Effector memory CD4-positive, alpha-beta T cell (primary cell): Measurements from ENCODE around the gene SLC25A10.

Source experiments
- DNase-seq, 3 donors: peaks; one replicate each; pipeline ENCODE4 v3.0.0-alpha.2; 2020
- H3K27ac ChIP-seq: 2 replicates; pipeline ENCODE4 v1.7.0; 2013; ENCODE audit warnings: mild to moderate bottlenecking, low read length, moderate library complexity; ENCODE audit not compliant: insufficient read depth, poor library complexity, severe bottlenecking
- H3K27me3 ChIP-seq: replicated peaks from 2 replicates; pipeline ENCODE4 v1.7.0; 2013; ENCODE audit warnings: mild to moderate bottlenecking, low read length; ENCODE audit not compliant: insufficient read depth, control insufficient read depth, poor library complexity, severe bottlenecking
- H3K36me3 ChIP-seq: 2 replicates; pipeline ENCODE4 v1.7.0; 2013; ENCODE audit warnings: mild to moderate bottlenecking, low read length, moderate library complexity; ENCODE audit not compliant: control insufficient read depth, insufficient read depth
- H3K4me1 ChIP-seq: 2 replicates; pipeline ENCODE4 v1.7.0; 2013; ENCODE audit warnings: low read length, mild to moderate bottlenecking; ENCODE audit not compliant: control insufficient read depth, insufficient read depth, poor library complexity, severe bottlenecking
- H3K4me3 ChIP-seq: 2 replicates; pipeline ENCODE4 v1.7.0; 2013; ENCODE audit warnings: low read length, low read depth, mild to moderate bottlenecking; ENCODE audit not compliant: insufficient read depth, poor library complexity, severe bottlenecking
- H3K9me3 ChIP-seq: 2 replicates; pipeline ENCODE4 v1.7.0; 2013; ENCODE audit warnings: mild to moderate bottlenecking, low read length, moderate library complexity; ENCODE audit not compliant: control insufficient read depth
- total RNA-seq, 3 donors: gene quantifications; one replicate each; lab custom pipeline; 2026; lab: John Stamatoyannopoulos, UW

SLC25A10 gene
- 0.69 to 1.1 (median 0.97) reads per million in 3 donors for total RNA-seq

GRCh38 chr17:81711814-81712467 is at the start of gene SLC25A10:
Gene SLC25A10 (plus strand): TSS chr17:81712284. CDS start chr17:81712427, 143 bp downstream.
- Histone ChIP-seq H3K36me3 (peaks cover 7% of the 10 kb centered on the region), H3K27ac (no peak within 1 kb of the TSS), H3K9me3 (no peaks in the 10 kb centered on the region), H3K4me1 (peaks cover 20% of the 10 kb centered on the region), H3K4me3 (peak within 1 kb of the TSS; percentile 54), H3K27me3 (no peaks in the 10 kb centered on the region)
- peak; percentile 58 to 66 (median 65) for DNase-seq

GRCh38 chr17:81664051-81664470 is 48.0 kb upstream of the SLC25A10 start:
- Histone ChIP-seq H3K4me3 (no peak overlapping the region), H3K27ac (peak overlapping the region; percentile 13), H3K27me3 (no peaks in the 10 kb centered on the region), H3K4me1 (peaks cover 38% of the 10 kb centered on the region), H3K9me3 (no peaks in the 10 kb centered on the region), H3K36me3 (peaks cover 3% of the 10 kb centered on the region)
- no peak for DNase-seq

- DNase-seq: peak in 1 of 3 donors; percentile 7
- Histone ChIP-seq H3K9me3 (no peaks in the 10 kb centered on the region), H3K27me3 (no peaks in the 10 kb centered on the region), H3K27ac (peak overlapping the region; percentile 90), H3K4me1 (peaks cover 38% of the 10 kb centered on the region), H3K36me3 (peaks cover 12% of the 10 kb centered on the region), H3K4me3 (peak overlapping the region; percentile 97)
Measured at GRCh38 chr17:81665205-81666091, 46.6 kb upstream of the SLC25A10 start.

- Histone ChIP-seq H3K27me3 (no peaks in the 10 kb centered on the region), H3K36me3 (peaks cover 17% of the 10 kb centered on the region), H3K9me3 (no peaks in the 10 kb centered on the region), H3K27ac (peak overlapping the region; percentile 90), H3K4me3 (peak overlapping the region; percentile 97), H3K4me1 (peaks cover 38% of the 10 kb centered on the region)
- no peak for DNase-seq
Measured at GRCh38 chr17:81666092-81666341, 46.1 kb upstream of the SLC25A10 start.

- peak; percentile 84 to 89 (median 88) for DNase-seq
- Histone ChIP-seq H3K36me3 (peaks cover 22% of the 10 kb centered on the region), H3K4me3 (peak within 1 kb of the TSS; percentile 97), H3K9me3 (no peaks in the 10 kb centered on the region), H3K27me3 (no peaks in the 10 kb centered on the region), H3K27ac (peak within 1 kb of the TSS; percentile 90), H3K4me1 (peaks cover 38% of the 10 kb centered on the region)
Measured at GRCh38 chr17:81666342-81667191, 45.5 kb upstream of the SLC25A10 start, which contains the start of the genes CCDC137 and OXLD1. Gene CCDC137 (plus strand): TSS chr17:81666737. CDS start chr17:81666767, 30 bp downstream. Gene OXLD1 (minus strand): TSS chr17:81666605. CDS start chr17:81666577, 28 bp downstream.

- peaks cover 35% of the 10 kb centered on the region for H3K4me1 ChIP-seq
- H3K9me3 ChIP-seq: no peaks in the 10 kb centered on the region
- peaks cover 34% of the 10 kb centered on the region for H3K36me3 ChIP-seq
- no peak overlapping the region for H3K4me3 ChIP-seq
- H3K27ac ChIP-seq: no peak overlapping the region
- no peaks in the 10 kb centered on the region for H3K27me3 ChIP-seq
- DNase-seq: no peak
Measured at GRCh38 chr17:81667754-81668153, 44.3 kb upstream of the SLC25A10 start.

- no peak overlapping the region for H3K27ac ChIP-seq
- H3K4me1 ChIP-seq: peaks cover 8% of the 10 kb centered on the region
- H3K4me3 ChIP-seq: no peak overlapping the region
- H3K9me3 ChIP-seq: no peaks in the 10 kb centered on the region
- H3K36me3 ChIP-seq: peaks cover 45% of the 10 kb centered on the region
- no peaks in the 10 kb centered on the region for H3K27me3 ChIP-seq
- DNase-seq: no peak
Measured at GRCh38 chr17:81672504-81672903, 39.6 kb upstream of the SLC25A10 start.

GRCh38 chr17:81672954-81673353 is 39.1 kb upstream of the SLC25A10 start:
- Histone ChIP-seq H3K36me3 (peaks cover 45% of the 10 kb centered on the region), H3K4me3 (no peak overlapping the region), H3K27me3 (no peaks in the 10 kb centered on the region)

GRCh38 chr17:81673561-81674258 is 38.4 kb upstream of the SLC25A10 start:
- H3K4me1 ChIP-seq: no peaks in the 10 kb centered on the region
- H3K27ac ChIP-seq: no peak overlapping the region
- H3K4me3 ChIP-seq: no peak overlapping the region
- DNase-seq: no peak
- H3K36me3 ChIP-seq: peaks cover 45% of the 10 kb centered on the region
- no peaks in the 10 kb centered on the region for H3K9me3 ChIP-seq
- no peaks in the 10 kb centered on the region for H3K27me3 ChIP-seq

More at GRCh38 chr17:81672954-81673353, 39.1 kb upstream of the SLC25A10 start:
- H3K4me1 ChIP-seq: peaks cover 4% of the 10 kb centered on the region
- H3K9me3 ChIP-seq: no peaks in the 10 kb centered on the region
- DNase-seq: no peak
- no peak overlapping the region for H3K27ac ChIP-seq
